A673 (cell line): ENCODE data around the gene MIER2.

ENCODE experiments used
- CTCF ChIP-seq: fragments of 300-800, 200-600 bp; sonication (generic); conservative IDR thresholded peaks from 2 replicates; pipeline ENCODE4 v1.5.1; 2017; ENCODE audit warnings: low read depth, mild to moderate bottlenecking, antibody characterized with exemption, low read length, moderate library complexity, mixed read lengths
- EZH2 ChIP-seq: fragments of 200-600 bp; sonication (generic); IDR thresholded peaks from 2 replicates; pipeline ENCODE4 v1.6.1; 2017; ENCODE audit warnings: borderline replicate concordance, low read depth, mild to moderate bottlenecking, mixed read lengths, antibody characterized with exemption, low read length; ENCODE audit not compliant: poor library complexity, severe bottlenecking

- no peak for TF ChIP-seq CTCF
- no peak for TF ChIP-seq EZH2
Measured at GRCh38 chr19:344625-345319, at the start of gene MIER2.
